GM18505 (cell line): ENCODE data around the gene RNASE9.

ENCODE experiments used
- ATAC-seq: cut with Tn5 transposase; IDR thresholded peaks from one replicate; pipeline ENCODE4 v1.9.1; 2021; ENCODE audit not compliant: unreplicated experiment
- POLR2A ChIP-seq: IDR thresholded peaks from 4 replicates; pipeline ENCODE4 v1.6.1; 2011; ENCODE audit warnings: borderline replicate concordance; ENCODE audit not compliant: insufficient read depth, insufficient read length; ENCODE audit errors: extremely low read depth

RNASE9 gene

GRCh38 chr14:20564501-20564997, 3.7 kb upstream of the RNASE9 start:
- no peak for ATAC-seq
- no peak for TF ChIP-seq POLR2A

GRCh38 chr14:20563971-20564370, 3.1 kb upstream of the RNASE9 start:
- TF ChIP-seq POLR2A = no peak
- no peak for ATAC-seq

- ATAC-seq = no peak
- no peak for TF ChIP-seq POLR2A
Observed at GRCh38 chr14:20559461-20559904, 1.4 kb downstream of the RNASE9 start.

- no peak for ATAC-seq
- TF ChIP-seq POLR2A = no peak
Observed at GRCh38 chr14:20557212-20557542, 3.7 kb downstream of the RNASE9 start.

- no peak for TF ChIP-seq POLR2A
- no peak for ATAC-seq
Observed at GRCh38 chr14:20556500-20557211, 4.2 kb downstream of the RNASE9 start.

- no peak for TF ChIP-seq POLR2A
Observed at GRCh38 chr14:20555845-20556244, 5.0 kb downstream of the RNASE9 start.

GRCh38 chr14:20553024-20553423, 7.8 kb downstream of the RNASE9 start:
- no peak for ATAC-seq
- no peak for TF ChIP-seq POLR2A

More at GRCh38 chr14:20555845-20556244, 5.0 kb downstream of the RNASE9 start:
- no peak for ATAC-seq

GRCh38 chr14:20551606-20552005, 9.2 kb downstream of the RNASE9 start:
- no peak for ATAC-seq
- no peak for TF ChIP-seq POLR2A

GRCh38 chr14:20550926-20551325, 9.9 kb downstream of the RNASE9 start:
- ATAC-seq = no peak
- TF ChIP-seq POLR2A = no peak

GRCh38 chr14:20548414-20549158, 12.3 kb downstream of the RNASE9 start:
- no peak for TF ChIP-seq POLR2A
- no peak for ATAC-seq

GRCh38 chr14:20546877-20547276, 14.0 kb downstream of the RNASE9 start:
- ATAC-seq = no peak

GRCh38 chr14:20539906-20540305, 20.9 kb downstream of the RNASE9 start:
- no peak for TF ChIP-seq POLR2A
- no peak for ATAC-seq

More at GRCh38 chr14:20546877-20547276, 14.0 kb downstream of the RNASE9 start:
- TF ChIP-seq POLR2A = no peak

- TF ChIP-seq POLR2A = no peak
- ATAC-seq = no peak
Observed at GRCh38 chr14:20530771-20531571, 29.9 kb downstream of the RNASE9 start.
